Breast epithelium (tissue), 4 donors: ENCODE results near the gene D2HGDH. TPM values are rescaled to one million over a fixed set of nuclear protein-coding genes. Genes with fewer than 3 reads are reported as not detected.

Source experiments
- DNase-seq, 2 donors: peaks; one replicate each; pipeline ENCODE4 v3.0.0-alpha.2; 2019; ENCODE audit warnings: low spot score in 2 of 2
- H3K27ac ChIP-seq, 2 donors: fragments of 200-600 bp; sonication (generic) in 1 of 2; one replicate each; pipeline ENCODE4 v1.5.1; 2016 to 2019; ENCODE audit warnings: mild to moderate bottlenecking in 1 of 2
- H3K27me3 ChIP-seq, 2 donors: fragments of 200-600 bp; sonication (generic) in 1 of 2; one replicate each; pipeline versions ENCODE4 v1.5.1 to v1.6.0; 2017 to 2019; ENCODE audit warnings: control low read depth in 1 of 2, mild to moderate bottlenecking in 1 of 2
- H3K36me3 ChIP-seq: fragments of 200-600 bp; one replicate; pipeline ENCODE4 v1.5.1; 2019
- H3K4me1 ChIP-seq, 2 donors: fragments of 200-600 bp; sonication (generic); one replicate each; pipeline ENCODE4 v1.5.1; 2016 to 2019; ENCODE audit warnings: control low read depth in 1 of 2
- H3K4me3 ChIP-seq, 3 donors: fragments of 200-600 bp; sonication (generic); 1 replicate in 2 of 3; 2 replicates in 1 of 3; pipeline ENCODE4 v1.5.1; 2016 to 2019; ENCODE audit warnings: mild to moderate bottlenecking in 3 of 3, moderate library complexity in 2 of 3
- H3K9me3 ChIP-seq, 2 donors: fragments of 200-600 bp; sonication (generic) in 1 of 2; one replicate each; pipeline ENCODE4 v1.5.1; 2016 to 2019; ENCODE audit warnings: control low read depth in 1 of 2
- POLR2A ChIP-seq: fragments of 450-650 bp; IDR thresholded peaks from one replicate; pipeline ENCODE4 v1.6.1; 2016; ENCODE audit warnings: antibody characterized with exemption, mild to moderate bottlenecking, moderate library complexity
- POLR2AphosphoS5 ChIP-seq, 3 donors: sonication (generic); formaldehyde crosslinking; IDR thresholded peaks; one replicate each; pipeline ENCODE4 v1.6.1; 2017; ENCODE audit warnings: antibody characterized with exemption in 3 of 3
- intact Hi-C: fragments of 100-400 bp; cut with DNase I; formaldehyde crosslinking; loops from one replicate; pipeline ENCODE4 v1.15.1; 2023; ENCODE audit warnings: low total_unique reads
- total RNA-seq, 3 donors: library from RNA; depleted of rRNA; stranded (reverse); fragments of >200 nt; gene quantifications; one replicate each; pipeline ENCODE4 v1.1.0, GENCODE V29; 2016
- TF ChIP-seq, protein P1 (sequence below), 3 donors: fragments of 450-650 bp; IDR thresholded peaks; one replicate each; pipeline ENCODE4 v1.5.1; 2016 to 2017; ENCODE audit warnings: antibody characterized with exemption in 3 of 3, mild to moderate bottlenecking in 3 of 3, moderate library complexity in 3 of 3

D2HGDH gene
- total RNA-seq, 3 donors from 2014 or later, result 16.3 to 29.2 (median 22.2) TPM

DNA sequence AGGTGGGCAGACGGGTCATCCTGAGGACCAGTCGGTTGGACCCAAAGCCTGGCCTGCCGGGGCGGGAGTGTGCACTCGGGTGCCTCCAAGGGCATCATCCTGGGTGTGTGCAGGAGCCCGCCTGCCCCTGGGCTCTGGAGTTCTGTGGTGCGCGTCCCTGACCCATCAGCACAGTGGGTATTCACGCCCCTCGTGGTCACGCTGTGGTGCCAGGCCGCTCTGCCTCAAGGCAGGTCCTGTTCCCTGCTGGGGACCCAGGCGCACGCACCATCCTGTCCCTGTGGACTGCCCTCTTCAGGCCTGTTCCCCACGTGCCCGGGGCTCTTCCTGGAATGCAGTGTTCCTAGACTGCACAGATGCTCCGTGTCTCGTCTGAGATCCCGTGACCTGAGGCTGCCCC lies 14.3 kb upstream of the D2HGDH start:
- intact Hi-C loops, result no loop called here

DNA sequence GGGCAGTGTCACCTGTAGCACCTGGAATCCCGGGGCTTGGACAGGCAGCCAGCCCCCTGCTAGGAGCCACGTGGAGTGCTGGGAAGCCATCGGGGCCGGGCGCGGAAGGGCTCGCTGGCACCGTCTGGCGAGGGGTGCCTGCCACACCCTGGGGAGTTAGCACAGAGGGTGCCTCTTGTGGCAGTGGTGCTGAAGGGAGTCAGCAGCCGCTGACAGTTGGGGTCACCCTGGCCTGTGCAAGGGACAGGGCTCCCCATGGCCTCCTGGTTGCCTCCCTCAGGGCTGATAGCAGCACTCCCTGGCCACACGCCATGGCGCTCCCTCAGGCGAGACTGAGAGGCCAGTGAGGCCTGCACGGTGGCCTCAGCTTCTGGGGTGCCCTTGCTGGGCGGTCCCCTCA lies 13.9 kb upstream of the D2HGDH start:
- no peaks in the 10 kb centered on the region for H3K4me1 ChIP-seq
- no peaks in the 10 kb centered on the region for H3K27me3 ChIP-seq
- H3K27ac ChIP-seq, result no peak overlapping the region
- no peak for DNase-seq
- no peak for TF ChIP-seq POLR2A
- TF ChIP-seq, protein P1, sequence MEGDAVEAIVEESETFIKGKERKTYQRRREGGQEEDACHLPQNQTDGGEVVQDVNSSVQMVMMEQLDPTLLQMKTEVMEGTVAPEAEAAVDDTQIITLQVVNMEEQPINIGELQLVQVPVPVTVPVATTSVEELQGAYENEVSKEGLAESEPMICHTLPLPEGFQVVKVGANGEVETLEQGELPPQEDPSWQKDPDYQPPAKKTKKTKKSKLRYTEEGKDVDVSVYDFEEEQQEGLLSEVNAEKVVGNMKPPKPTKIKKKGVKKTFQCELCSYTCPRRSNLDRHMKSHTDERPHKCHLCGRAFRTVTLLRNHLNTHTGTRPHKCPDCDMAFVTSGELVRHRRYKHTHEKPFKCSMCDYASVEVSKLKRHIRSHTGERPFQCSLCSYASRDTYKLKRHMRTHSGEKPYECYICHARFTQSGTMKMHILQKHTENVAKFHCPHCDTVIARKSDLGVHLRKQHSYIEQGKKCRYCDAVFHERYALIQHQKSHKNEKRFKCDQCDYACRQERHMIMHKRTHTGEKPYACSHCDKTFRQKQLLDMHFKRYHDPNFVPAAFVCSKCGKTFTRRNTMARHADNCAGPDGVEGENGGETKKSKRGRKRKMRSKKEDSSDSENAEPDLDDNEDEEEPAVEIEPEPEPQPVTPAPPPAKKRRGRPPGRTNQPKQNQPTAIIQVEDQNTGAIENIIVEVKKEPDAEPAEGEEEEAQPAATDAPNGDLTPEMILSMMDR (IDR thresholded peaks at IDR 0.05), result no peak
- no peak for TF ChIP-seq POLR2AphosphoS5 (IDR thresholded peaks at IDR 0.05)
- peaks cover 0 to 8% of the 10 kb centered on the region in 2 donors for H3K9me3 ChIP-seq
- intact Hi-C loops, result no loop called here
- H3K36me3 ChIP-seq, result peaks cover 11% of the 10 kb centered on the region
- H3K4me3 ChIP-seq, result no peak overlapping the region

More for the DNA sequence above, 14.3 kb upstream of the D2HGDH start:
- Histone ChIP-seq H3K36me3 (peaks cover 11% of the 10 kb centered on the region), H3K27ac (no peak overlapping the region), H3K4me3 (no peak overlapping the region), H3K27me3 (no peaks in the 10 kb centered on the region), H3K4me1 (no peaks in the 10 kb centered on the region), H3K9me3 (peaks cover 0 to 8% of the 10 kb centered on the region in 2 donors)
- TF ChIP-seq POLR2AphosphoS5 (IDR thresholded peaks at IDR 0.05), result no peak
- DNase-seq, result no peak

DNA sequence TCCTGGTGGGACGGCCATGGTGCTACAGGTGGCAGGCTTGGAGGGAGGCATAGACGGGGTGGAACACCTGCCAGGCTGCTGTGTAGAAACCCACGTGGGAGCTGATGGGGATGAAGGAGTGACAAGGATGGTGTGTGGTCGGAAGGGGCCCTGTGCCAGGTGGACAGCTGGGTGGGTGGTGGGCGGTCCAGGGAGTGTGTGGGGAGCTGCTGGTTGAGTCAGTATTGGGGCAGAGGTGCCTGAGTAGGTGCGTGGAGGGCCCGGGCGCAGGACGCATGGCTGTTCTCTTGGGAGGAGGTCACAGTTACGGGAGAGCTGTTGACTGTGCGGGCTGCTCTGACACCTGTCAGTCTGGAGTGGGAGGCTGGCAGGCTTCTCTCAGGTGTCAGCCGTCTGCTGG lies 12.6 kb upstream of the D2HGDH start:
- Histone ChIP-seq H3K27me3 (no peaks in the 10 kb centered on the region), H3K36me3 (peaks cover 11% of the 10 kb centered on the region), H3K4me3 (no peak overlapping the region), H3K27ac (no peak overlapping the region), H3K4me1 (no peaks in the 10 kb centered on the region), H3K9me3 (peaks cover 0 to 8% of the 10 kb centered on the region in 2 donors)
- intact Hi-C loops, result no loop called here
- no peak for DNase-seq
- TF ChIP-seq, protein P1 (IDR thresholded peaks at IDR 0.05), result no peak
- TF ChIP-seq POLR2A, result no peak
- no peak for TF ChIP-seq POLR2AphosphoS5 (IDR thresholded peaks at IDR 0.05)

DNA sequence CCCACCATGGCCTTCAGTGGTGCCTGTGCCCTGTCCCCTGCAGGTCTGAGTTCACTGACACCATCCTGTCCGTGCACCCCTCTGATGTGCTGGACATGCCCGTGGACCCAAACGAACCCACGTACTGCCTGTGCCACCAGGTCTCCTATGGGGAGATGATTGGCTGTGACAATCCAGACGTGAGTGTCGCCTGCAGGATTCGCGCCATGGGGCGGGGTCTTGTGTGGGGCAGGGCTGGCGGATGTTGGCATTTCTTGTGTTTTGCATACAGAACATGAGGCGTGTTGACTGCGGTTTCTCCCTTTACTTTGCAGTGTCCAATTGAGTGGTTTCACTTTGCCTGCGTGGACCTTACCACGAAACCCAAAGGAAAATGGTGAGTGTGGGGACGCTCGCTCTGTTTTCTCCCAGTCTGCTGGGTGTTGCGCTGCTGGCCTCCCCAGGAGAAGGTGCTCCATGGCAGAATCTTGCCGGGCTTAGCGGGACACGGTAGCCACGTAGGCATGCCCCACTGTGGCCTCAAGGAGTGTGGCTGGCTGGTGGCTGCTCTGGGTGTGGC lies 11.5 kb upstream of the D2HGDH start:
- H3K27me3 ChIP-seq, result no peaks in the 10 kb centered on the region

DNA sequence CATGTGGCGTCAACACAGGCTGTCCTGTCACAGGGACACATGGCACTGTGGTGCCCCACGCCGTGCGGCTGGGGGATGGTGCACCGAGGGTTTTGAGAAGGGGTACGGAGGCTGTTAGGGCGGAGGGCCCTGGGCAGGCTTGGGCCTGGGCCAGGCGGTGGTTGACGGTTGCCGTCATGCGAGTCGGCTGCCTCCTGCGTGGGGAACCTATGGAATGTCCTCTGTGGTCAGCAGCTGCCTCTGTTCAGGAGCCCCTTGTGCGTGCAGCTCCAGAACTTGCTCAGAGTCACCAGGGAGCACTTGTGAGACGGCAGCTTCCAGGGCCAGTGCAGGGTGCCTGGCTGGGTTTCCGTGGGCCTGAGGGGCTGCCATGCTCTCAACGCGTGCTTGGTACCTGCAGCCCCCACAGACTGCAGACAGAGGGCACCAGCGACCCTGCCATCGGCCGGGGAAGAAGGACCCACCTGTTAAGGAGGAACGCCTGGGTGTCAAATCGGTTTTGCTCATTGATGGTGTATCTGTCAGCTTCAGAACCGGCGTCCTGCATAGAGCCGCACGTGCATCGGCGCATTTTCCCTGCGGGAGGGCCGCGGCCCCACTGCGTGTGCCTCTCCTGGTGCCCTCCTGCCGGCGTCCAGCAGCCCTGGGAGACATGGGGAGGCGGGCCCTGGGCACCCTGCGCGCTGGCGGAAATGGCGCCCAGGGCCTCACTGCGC lies 10.0 kb upstream of the D2HGDH start:
- Histone ChIP-seq H3K27ac (no peak overlapping the region), H3K4me1 (no peaks in the 10 kb centered on the region), H3K27me3 (no peaks in the 10 kb centered on the region), H3K36me3 (peaks cover 11% of the 10 kb centered on the region), H3K9me3 (peaks cover 0 to 8% of the 10 kb centered on the region in 2 donors), H3K4me3 (no peak overlapping the region)
- intact Hi-C loops, result no loop called here
- DNase-seq, result no peak
- TF ChIP-seq POLR2AphosphoS5 (IDR thresholded peaks at IDR 0.05) (no peak), POLR2A (no peak)
- TF ChIP-seq, protein P1 (IDR thresholded peaks at IDR 0.05), result no peak

More for the DNA sequence above, 11.5 kb upstream of the D2HGDH start:
- Histone ChIP-seq H3K4me1 (no peaks in the 10 kb centered on the region), H3K9me3 (peaks cover 0 to 8% of the 10 kb centered on the region in 2 donors), H3K27ac (no peak overlapping the region), H3K4me3 (no peak overlapping the region), H3K36me3 (peaks cover 11% of the 10 kb centered on the region)
- TF ChIP-seq, protein P1 (IDR thresholded peaks at IDR 0.05), result no peak
- TF ChIP-seq POLR2AphosphoS5 (IDR thresholded peaks at IDR 0.05), result no peak
- TF ChIP-seq POLR2A, result no peak
- no peak for DNase-seq
- intact Hi-C loops, result no loop called here
